Tibial nerve (tissue), 4 donors: Measurements from ENCODE around the gene SLC9C1.

Experiments
- CTCF ChIP-seq, 5 experiments: fragments of 200-600 bp in 3 of 5; fragments of 450-650 bp in 2 of 5; sonication (generic) in 3 of 5; IDR thresholded peaks; one replicate each; pipeline ENCODE4 v1.5.1; 2016 to 2019; ENCODE audit warnings: antibody characterized with exemption in 5 of 5, mild to moderate bottlenecking in 3 of 5, moderate library complexity in 2 of 5
- EP300 ChIP-seq, 2 donors: sonication (generic); formaldehyde crosslinking; IDR thresholded peaks; one replicate each; pipeline ENCODE4 v1.6.1; 2017; ENCODE audit warnings: antibody characterized with exemption in 2 of 2, mild to moderate bottlenecking in 1 of 2
- POLR2A ChIP-seq, 2 donors: fragments of 450-650 bp; IDR thresholded peaks; one replicate each; pipeline ENCODE4 v1.6.1; 2017; ENCODE audit warnings: antibody characterized with exemption in 2 of 2, mild to moderate bottlenecking in 2 of 2, moderate library complexity in 2 of 2

GRCh38 chr3:112293368-112294321 is at the start of gene SLC9C1:
- peak; percentile 44 to 78 (median 60) for TF ChIP-seq CTCF (IDR thresholded peaks at IDR 0.05)
- no peak for TF ChIP-seq POLR2A (IDR thresholded peaks at IDR 0.05)
- peak in 1 of 2 donors; percentile 42 for TF ChIP-seq EP300 (IDR thresholded peaks at IDR 0.05)
